K562 (cell line): ENCODE data around the gene PIP4K2A. TPM values are rescaled to one million over a fixed set of nuclear protein-coding genes. Genes with fewer than 3 reads are reported as not detected.
A peak's percentile ranks its signal among the peaks of the same experiment; 100 is the strongest.

ENCODE experiments used
- ARID3B ChIP-seq: fragments of 250-450 bp; sonication (Bioruptor Pico); IDR thresholded peaks from 2 replicates; pipeline ENCODE4 v1.4.0; 2020; ENCODE audit warnings: borderline replicate concordance
- BMI1 ChIP-seq: fragments of 150-350 bp; IDR thresholded peaks from 2 replicates; pipeline ENCODE4 v1.6.1; 2014; ENCODE audit warnings: low read length
- GMEB1 ChIP-seq: fragments of 250-450 bp; sonication (Bioruptor Pico); IDR thresholded peaks from 2 replicates; pipeline ENCODE4 v1.4.0; 2020; ENCODE audit warnings: mild to moderate bottlenecking
- JUNB ChIP-seq: fragments of 450-650 bp; formaldehyde crosslinking; conservative IDR thresholded peaks from 2 replicates; pipeline ENCODE4 v1.4.0; 2020; ENCODE audit warnings: mild to moderate bottlenecking
- JUND ChIP-seq, 2 experiments: IDR thresholded peaks; 2 replicates in 1 of 2; 3 replicates in 1 of 2; pipeline ENCODE4 v1.6.1; 2011; ENCODE audit warnings: borderline replicate concordance in 2 of 2, low read depth in 2 of 2, low read length in 2 of 2, improper control_type of control experiment in 1 of 2, missing biosample characterization in 1 of 2, missing genetic modification characterization in 1 of 2, missing genetic modification reagents in 1 of 2
- KAT7 ChIP-seq: sonication (generic); formaldehyde crosslinking; IDR thresholded peaks from 2 replicates; pipeline ENCODE4 v1.8.0; 2022; ENCODE audit warnings: missing genetic modification reagents, mild to moderate bottlenecking, borderline replicate concordance
- LCOR ChIP-seq: sonication (generic); formaldehyde crosslinking; IDR thresholded peaks from 2 replicates; pipeline ENCODE4 v1.8.0; 2022; ENCODE audit warnings: mild to moderate bottlenecking, missing genetic modification reagents
- MAFG ChIP-seq: fragments of 450-650 bp; conservative IDR thresholded peaks from 2 replicates; pipeline ENCODE4 v1.6.1; 2016; ENCODE audit warnings: missing genetic modification characterization, missing compliant biosample characterization
- MECOM ChIP-seq: fragments of 250-450 bp; sonication (Bioruptor Pico); IDR thresholded peaks from 2 replicates; pipeline ENCODE4 v1.8.0; 2022; ENCODE audit warnings: inconsistent platforms
- MED1 ChIP-seq: sonication (generic); formaldehyde crosslinking; IDR thresholded peaks from 2 replicates; pipeline ENCODE4 v1.8.1; 2023; ENCODE audit warnings: missing genetic modification reagents, borderline replicate concordance
- MLX ChIP-seq, 2 experiments: fragments of 450-650 bp in 1 of 2; sonication (generic) in 1 of 2; formaldehyde crosslinking; conservative IDR thresholded peaks; 2 replicates each; pipeline versions ENCODE4 v1.4.0 to v1.8.1; 2020 to 2022; ENCODE audit warnings: mild to moderate bottlenecking in 1 of 2, missing genetic modification reagents in 1 of 2
- MXD1 ChIP-seq: fragments of 250-450 bp; sonication (Bioruptor Pico); IDR thresholded peaks from 2 replicates; pipeline ENCODE4 v1.8.0; 2021; ENCODE audit warnings: borderline replicate concordance, mild to moderate bottlenecking, moderate library complexity; ENCODE audit not compliant: poor library complexity, severe bottlenecking
- NCOA2 ChIP-seq, 2 experiments: fragments of 450-650 bp; IDR thresholded peaks; 2 replicates each; pipeline ENCODE4 v1.6.1; 2018; ENCODE audit warnings: mild to moderate bottlenecking in 2 of 2, moderate library complexity in 1 of 2; ENCODE audit not compliant: partially characterized antibody in 2 of 2
- NR2F6 ChIP-seq: fragments of 450-650 bp; formaldehyde crosslinking; IDR thresholded peaks from 2 replicates; pipeline ENCODE4 v1.4.0; 2020; ENCODE audit warnings: mild to moderate bottlenecking
- NR4A1 ChIP-seq, 2 experiments: fragments of 250-450 bp in 1 of 2; fragments of 450-650 bp in 1 of 2; sonication (Bioruptor Pico) in 1 of 2; IDR thresholded peaks; 2 replicates each; pipeline versions ENCODE4 v1.4.0 to v1.6.1; 2016 to 2020; ENCODE audit warnings: mild to moderate bottlenecking in 2 of 2, missing compliant biosample characterization in 1 of 2, missing genetic modification characterization in 1 of 2, moderate library complexity in 1 of 2
- OTX1 ChIP-seq: fragments of 450-650 bp; formaldehyde crosslinking; IDR thresholded peaks from 2 replicates; pipeline ENCODE4 v1.4.0; 2022; ENCODE audit warnings: mild to moderate bottlenecking
- PTTG1 ChIP-seq: fragments of 450-650 bp; IDR thresholded peaks from 2 replicates; pipeline ENCODE4 v1.6.1; 2016; ENCODE audit warnings: low read depth, mild to moderate bottlenecking, missing genetic modification characterization, missing compliant biosample characterization
- SMAD2 ChIP-seq: fragments of 150-350 bp; IDR thresholded peaks from 2 replicates; pipeline ENCODE4 v1.6.1; 2014; ENCODE audit warnings: low read depth, mild to moderate bottlenecking, low read length
- SOX6 ChIP-seq: fragments of 450-650 bp; IDR thresholded peaks from 2 replicates; pipeline ENCODE4 v1.6.1; 2014; ENCODE audit warnings: mild to moderate bottlenecking
- TAF7 ChIP-seq: fragments of 450-650 bp; IDR thresholded peaks from 2 replicates; pipeline ENCODE4 v1.6.1; 2016; ENCODE audit warnings: missing genetic modification characterization, missing compliant biosample characterization
- USF1 ChIP-seq: sonication (generic); formaldehyde crosslinking; IDR thresholded peaks from 2 replicates; pipeline ENCODE4 v1.9.0; 2022; ENCODE audit warnings: mild to moderate bottlenecking, missing genetic modification reagents
- WHSC1 ChIP-seq: IDR thresholded peaks from one replicate; pipeline ENCODE4 v1.6.1; 2012; ENCODE audit warnings: low read length, control low read depth, inconsistent platforms
- ZFX ChIP-seq: sonication (generic); formaldehyde crosslinking; IDR thresholded peaks from 2 replicates; pipeline ENCODE4 v1.8.0; 2022; ENCODE audit warnings: mild to moderate bottlenecking, missing genetic modification reagents, moderate library complexity
- ZNF217 ChIP-seq: sonication (generic); formaldehyde crosslinking; IDR thresholded peaks from 2 replicates; pipeline ENCODE4 v1.8.0; 2022; ENCODE audit warnings: mild to moderate bottlenecking, missing genetic modification reagents
- ZNF76 ChIP-seq: fragments of 250-450 bp; sonication (Bioruptor Pico); IDR thresholded peaks from 2 replicates; pipeline ENCODE4 v1.4.0; 2020; ENCODE audit warnings: mild to moderate bottlenecking, moderate library complexity, borderline replicate concordance
- polyA plus RNA-seq, 8 experiments: library from polyadenylated mRNA; depleted of rRNA in 4 of 8; stranded (reverse) in 5 of 8; unstranded in 3 of 8; fragments of >200 nt; fragmentation: Nextera tagmentation in 2 of 8; fragmentation: Illumina TruSeq in 1 of 8; extraction: Ambion mirVana in 2 of 8; extraction: Trizol in 1 of 8; gene quantifications; 2 replicates each; pipeline versions ENCODE4 v1.2.1 to v1.2.3, GENCODE V29; 2011 to 2014; ENCODE audit warnings: inconsistent platforms in 1 of 8, missing spikeins in 1 of 8
- total RNA-seq, 7 experiments: library from RNA; depleted of rRNA in 6 of 7; stranded (reverse); fragments of >200 nt in 6 of 7; fragmentation: Illumina TruSeq in 2 of 7; extraction: Trizol in 2 of 7; gene quantifications; 2 replicates each; pipeline versions ENCODE4 v1.2.1 to v1.2.3, GENCODE V29; 2011 to 2021; ENCODE audit warnings: low replicate concordance in 1 of 7

The PIP4K2A gene
- total and polyA plus RNA-seq, 9 of the 15 experiments (the other 6 are each of a cell fraction or from before 2014, with no cell fraction given): 35.6 to 117 (median 71.9) TPM

- TF ChIP-seq ZNF76 (CRISPR knock-in tag): no peak
- TF ChIP-seq MXD1: no peak
- no peak for TF ChIP-seq SMAD2
- no peak for TF ChIP-seq MAFG (tag)
- TF ChIP-seq GMEB1 (CRISPR knock-in tag): no peak
- no peak for TF ChIP-seq LCOR (CRISPR knock-in tag)
- TF ChIP-seq OTX1 (CRISPR knock-in tag): no peak
- no peak for TF ChIP-seq BMI1
- TF ChIP-seq USF1 (CRISPR knock-in tag): no peak
- peak; percentile 14; the same call in 1 of the 2 replicates for TF ChIP-seq MECOM (CRISPR knock-in tag)
- TF ChIP-seq MLX (CRISPR knock-in tag; conservative IDR thresholded peaks at IDR 0.05): no peak
- TF ChIP-seq JUNB (CRISPR knock-in tag): no peak
- no peak for TF ChIP-seq KAT7 (CRISPR knock-in tag)
- TF ChIP-seq WHSC1: no peak
- TF ChIP-seq ZNF217 (CRISPR knock-in tag): no peak
- no peak for TF ChIP-seq NCOA2 (IDR thresholded peaks at IDR 0.05; ENCODE audit: partially characterized antibody in 2 of 2)
- TF ChIP-seq JUND (IDR thresholded peaks at IDR 0.05; ENCODE audit: borderline replicate concordance, low read depth, low read length): peak; percentile 90
- peak; percentile 85; the same call in 2 of the 3 replicates for TF ChIP-seq JUND (tag; IDR thresholded peaks at IDR 0.05; ENCODE audit: borderline replicate concordance, low read depth, low read length)
- TF ChIP-seq ARID3B (CRISPR knock-in tag): no peak
- TF ChIP-seq NR4A1 (CRISPR knock-in tag; IDR thresholded peaks at IDR 0.05): no peak
- TF ChIP-seq NR4A1 (tag; IDR thresholded peaks at IDR 0.05): no peak
- no peak for TF ChIP-seq MED1 (CRISPR knock-in tag)
- TF ChIP-seq NR2F6 (CRISPR knock-in tag): no peak
- no peak for TF ChIP-seq PTTG1 (tag)
- TF ChIP-seq TAF7: no peak
- TF ChIP-seq SOX6: peak; percentile 32; the same call in 1 of the 2 replicates
- TF ChIP-seq ZFX (CRISPR knock-in tag): no peak
Measured at GRCh38 chr10:22736134-22736533, 21.8 kb upstream of the PIP4K2A start (continued).
